H9 (cell line): ENCODE data around the gene MOG. TPM values are rescaled to one million over a fixed set of nuclear protein-coding genes. Genes with fewer than 3 reads are reported as not detected.
"Not testable (repeated sequence)": the region's sequence is repeated elsewhere in the genome, so short reads cannot be mapped to it uniquely, and the experiment has no call there.

Experiments used
- DNase-seq: peaks from one replicate; pipeline ENCODE4 v3.0.0-alpha.2; 2017
- H2AFZ ChIP-seq: one replicate; pipeline ENCODE4 v1.6.1; 2013; ENCODE audit warnings: mild to moderate bottlenecking, low read length, control low read depth, moderate library complexity
- H2AK5ac ChIP-seq: 2 replicates; pipeline ENCODE4 v1.6.1; 2013; ENCODE audit warnings: low read length, control low read depth, mixed read lengths; ENCODE audit not compliant: insufficient read length
- H2BK120ac ChIP-seq: one replicate; pipeline ENCODE4 v1.6.1; 2013; ENCODE audit warnings: low read depth, mild to moderate bottlenecking, low read length, control low read depth, inconsistent platforms; ENCODE audit not compliant: poor library complexity, severe bottlenecking
- H2BK12ac ChIP-seq: 2 replicates; pipeline ENCODE4 v1.6.1; 2013; ENCODE audit warnings: low read length, control low read depth, mixed read lengths, low read depth; ENCODE audit not compliant: insufficient read length
- H2BK15ac ChIP-seq: 2 replicates; pipeline ENCODE4 v1.6.1; 2013; ENCODE audit warnings: low read depth, low read length, control low read depth
- H2BK20ac ChIP-seq: one replicate; pipeline ENCODE4 v1.6.1; 2013; ENCODE audit warnings: low read depth, mild to moderate bottlenecking, low read length, control low read depth, inconsistent platforms; ENCODE audit not compliant: poor library complexity, severe bottlenecking
- H2BK5ac ChIP-seq: 2 replicates; pipeline ENCODE4 v1.6.1; 2013; ENCODE audit warnings: low read length, control low read depth, mixed read lengths; ENCODE audit not compliant: insufficient read length
- H3K14ac ChIP-seq: 2 replicates; pipeline ENCODE4 v1.6.1; 2013; ENCODE audit warnings: low read length, control low read depth; ENCODE audit not compliant: insufficient read depth
- H3K18ac ChIP-seq: 2 replicates; pipeline ENCODE4 v1.6.1; 2013; ENCODE audit warnings: low read depth, mild to moderate bottlenecking, mixed read lengths, low read length, control low read depth; ENCODE audit not compliant: insufficient read length
- H3K23ac ChIP-seq: 2 replicates; pipeline ENCODE4 v1.6.1; 2013; ENCODE audit warnings: low read length, control low read depth, mixed read lengths, low read depth; ENCODE audit not compliant: insufficient read length
- H3K23me2 ChIP-seq: 2 replicates; pipeline ENCODE4 v1.6.1; 2013; ENCODE audit warnings: low read depth, mild to moderate bottlenecking, mixed read lengths, low read length, control low read depth; ENCODE audit not compliant: insufficient read length, poor library complexity, severe bottlenecking
- H3K27ac ChIP-seq: 2 replicates; pipeline ENCODE4 v1.5.1; 2013; ENCODE audit warnings: low read length, control low read depth, mixed read lengths, low read depth; ENCODE audit not compliant: insufficient read length
- H3K27me3 ChIP-seq: 2 replicates; pipeline ENCODE4 v1.6.1; 2013; ENCODE audit warnings: low read length, control low read depth, inconsistent platforms; ENCODE audit not compliant: insufficient read depth
- H3K4ac ChIP-seq: 2 replicates; pipeline ENCODE4 v1.6.1; 2013; ENCODE audit warnings: low read depth, mild to moderate bottlenecking, control low read depth, inconsistent platforms, low read length, moderate library complexity
- H3K4me1 ChIP-seq: 2 replicates; pipeline ENCODE4 v1.6.1; 2013; ENCODE audit warnings: low read length, control low read depth, inconsistent platforms; ENCODE audit not compliant: insufficient read depth
- H3K4me2 ChIP-seq: 2 replicates; pipeline ENCODE4 v1.6.1; 2013; ENCODE audit warnings: low read length, control low read depth, mixed read lengths; ENCODE audit not compliant: insufficient read length, insufficient read depth
- H3K56ac ChIP-seq: 2 replicates; pipeline ENCODE4 v1.6.1; 2013; ENCODE audit warnings: low read depth, mild to moderate bottlenecking, mixed read lengths, low read length, control low read depth; ENCODE audit not compliant: insufficient read length
- H3K79me1 ChIP-seq: 2 replicates; pipeline ENCODE4 v1.6.1; 2013; ENCODE audit warnings: low read depth, mild to moderate bottlenecking, moderate library complexity, low read length, control low read depth, inconsistent platforms; ENCODE audit not compliant: insufficient read depth, poor library complexity, severe bottlenecking
- H3K79me2 ChIP-seq: 2 replicates; pipeline ENCODE4 v1.6.1; 2013; ENCODE audit warnings: low read length, control low read depth, inconsistent platforms; ENCODE audit not compliant: insufficient read depth
- H3K9ac ChIP-seq: 2 replicates; pipeline ENCODE4 v1.6.1; 2013; ENCODE audit warnings: low read length, control low read depth, mixed read lengths; ENCODE audit not compliant: insufficient read length; ENCODE audit errors: extremely low read depth
- H3K9me3 ChIP-seq: one replicate; pipeline ENCODE4 v1.6.1; 2013; ENCODE audit warnings: low read depth, low read length, inconsistent platforms; ENCODE audit not compliant: control insufficient read depth
- H3T11ph ChIP-seq: one replicate; pipeline ENCODE4 v1.6.1; 2013; ENCODE audit warnings: mild to moderate bottlenecking, low read length, control low read depth, inconsistent platforms
- H4K20me1 ChIP-seq: one replicate; pipeline ENCODE4 v1.6.1; 2013; ENCODE audit not compliant: control insufficient read depth, insufficient read length, insufficient read depth
- H4K5ac ChIP-seq: 2 replicates; pipeline ENCODE4 v1.6.1; 2013; ENCODE audit warnings: low read depth, mild to moderate bottlenecking, mixed read lengths, low read length, control low read depth; ENCODE audit not compliant: insufficient read length
- H4K8ac ChIP-seq: replicated peaks from 2 replicates; pipeline ENCODE4 v1.6.1; 2013; ENCODE audit warnings: low read length, control low read depth, mixed read lengths, low read depth; ENCODE audit not compliant: insufficient read length
- H4K91ac ChIP-seq: 2 replicates; pipeline ENCODE4 v1.6.1; 2013; ENCODE audit warnings: low read depth, mild to moderate bottlenecking, moderate library complexity, mixed read lengths, low read length, control low read depth; ENCODE audit not compliant: insufficient read length
- H3K27ac Mint-ChIP-seq, 3 experiments: 2 replicates in 2 of 3; 3 replicates in 1 of 3; pipeline ENCODE4 v1.8.0; 2020 to 2021; ENCODE audit warnings: mixed read lengths in 3 of 3, mild to moderate bottlenecking in 1 of 3, moderate library complexity in 1 of 3
- H3K27me3 Mint-ChIP-seq: 2 replicates; pipeline ENCODE4 v1.8.0; 2021; ENCODE audit warnings: low read depth, mild to moderate bottlenecking, moderate library complexity, mixed read lengths
- H3K36me3 Mint-ChIP-seq, 3 experiments: 2 replicates in 2 of 3; 3 replicates in 1 of 3; pipeline ENCODE4 v1.8.0; 2020 to 2021; ENCODE audit warnings: low read depth in 3 of 3, mixed read lengths in 3 of 3; ENCODE audit not compliant: insufficient read depth in 1 of 3
- H3K4me1 Mint-ChIP-seq, 2 experiments: 2 replicates each; pipeline ENCODE4 v1.8.0; 2020; ENCODE audit warnings: mixed read lengths in 2 of 2
- H3K4me3 Mint-ChIP-seq, 2 experiments: 2 replicates in 1 of 2; 3 replicates in 1 of 2; pipeline ENCODE4 v1.8.0; 2020 to 2021; ENCODE audit warnings: mild to moderate bottlenecking in 2 of 2, mixed read lengths in 2 of 2, moderate library complexity in 1 of 2
- H3K9me3 Mint-ChIP-seq, 2 experiments: 2 replicates in 1 of 2; 3 replicates in 1 of 2; pipeline ENCODE4 v1.8.0; 2020; ENCODE audit warnings: mild to moderate bottlenecking in 2 of 2, mixed read lengths in 2 of 2, moderate library complexity in 1 of 2
- WGBS: extraction: QIAGEN DNeasy Blood & Tissue Kit; methylation state at CpG from one replicate; pipeline ENCODE4 v1.1.7; 2013; ENCODE audit warnings: missing lambda C conversion rate, low lambda C conversion rate, mixed read lengths; ENCODE audit not compliant: insufficient read length; ENCODE audit errors: extremely low coverage; 5-methylcytosine and 5-hydroxymethylcytosine counted together
- total RNA-seq: library from RNA; stranded (reverse); gene quantifications from 2 replicates; pipeline ENCODE4 v1.2.1, GENCODE V29; 2021
- TF ChIP-seq, protein P1 (sequence below): fragments of 200-600 bp; sonication (generic); conservative IDR thresholded peaks from 3 replicates; pipeline ENCODE4 v1.8.0; 2021; ENCODE audit warnings: antibody characterized with exemption, mild to moderate bottlenecking

The MOG gene
- total RNA-seq, 1 experiment from 2014 or later = 0.55 TPM

DNA sequence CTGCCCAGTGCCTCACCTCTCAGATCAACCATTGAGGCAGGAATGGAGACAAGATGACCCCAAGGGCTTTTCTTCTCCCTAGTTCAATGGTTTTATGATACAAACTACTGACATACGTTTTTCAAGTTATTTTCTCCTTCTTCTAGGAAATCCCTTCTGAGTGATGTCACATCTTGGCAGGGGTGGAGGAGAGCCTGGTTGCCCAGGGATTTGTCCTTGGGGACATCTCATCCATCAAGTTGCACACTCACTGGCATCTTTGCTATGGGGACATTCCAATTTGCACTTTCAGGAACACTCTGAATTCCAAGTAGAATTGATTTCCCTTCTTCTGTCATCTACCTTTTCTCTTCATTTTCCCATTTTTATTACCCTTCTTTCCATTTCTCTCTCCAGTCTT, 14.1 kb downstream of the MOG start:
- Histone ChIP-seq H2BK120ac (no peak overlapping the region), H2AK5ac (no peak overlapping the region), H4K5ac (no peak overlapping the region), H2AFZ (no peak overlapping the region), H3K4me2 (no peak overlapping the region), H3K9me3 (no peaks in the 10 kb centered on the region), H3K9ac (no peak overlapping the region), H3K18ac (no peak overlapping the region), H2BK12ac (no peak overlapping the region), H4K8ac (no peak overlapping the region), H4K20me1 (no peaks in the 10 kb centered on the region), H3K14ac (no peak overlapping the region), H3K23ac (no peak overlapping the region), H3K23me2 (no peaks in the 10 kb centered on the region), H2BK5ac (no peak overlapping the region), H3K4me1 (peaks cover 18% of the 10 kb centered on the region; the same call in 1 of the 2 replicates), H3T11ph (no peak overlapping the region), H3K27ac (no peak overlapping the region), H3K79me1 (no peaks in the 10 kb centered on the region), H2BK15ac (no peak overlapping the region), H4K91ac (no peak overlapping the region), H3K27me3 (no peaks in the 10 kb centered on the region), H3K79me2 (no peaks in the 10 kb centered on the region), H2BK20ac (no peak overlapping the region), H3K4ac (no peak overlapping the region), H3K56ac (no peak overlapping the region)
- no peak for DNase-seq
- WGBS = no CpG with 5 or more reads among the region's 1 CpG
- H3K36me3 Mint-ChIP-seq = peaks cover 0 to 3% (median 2%) of the 10 kb centered on the region in 3 experiments; a peak in 3 of 7 replicates
- H3K4me1 Mint-ChIP-seq = peaks cover 35 to 37% of the 10 kb centered on the region in 2 experiments
- H3K9me3 Mint-ChIP-seq = peaks cover 0 to 1% of the 10 kb centered on the region in 2 experiments; a peak in 2 of 5 replicates
- peak overlapping the region in 1 of 3 experiments; percentile 12; a peak in 1 of 7 replicates for H3K27ac Mint-ChIP-seq
- H3K27me3 Mint-ChIP-seq = peaks cover 2% of the 10 kb centered on the region; the same call in 1 of the 2 replicates
- no peak overlapping the region for H3K4me3 Mint-ChIP-seq
- TF ChIP-seq, protein P1, sequence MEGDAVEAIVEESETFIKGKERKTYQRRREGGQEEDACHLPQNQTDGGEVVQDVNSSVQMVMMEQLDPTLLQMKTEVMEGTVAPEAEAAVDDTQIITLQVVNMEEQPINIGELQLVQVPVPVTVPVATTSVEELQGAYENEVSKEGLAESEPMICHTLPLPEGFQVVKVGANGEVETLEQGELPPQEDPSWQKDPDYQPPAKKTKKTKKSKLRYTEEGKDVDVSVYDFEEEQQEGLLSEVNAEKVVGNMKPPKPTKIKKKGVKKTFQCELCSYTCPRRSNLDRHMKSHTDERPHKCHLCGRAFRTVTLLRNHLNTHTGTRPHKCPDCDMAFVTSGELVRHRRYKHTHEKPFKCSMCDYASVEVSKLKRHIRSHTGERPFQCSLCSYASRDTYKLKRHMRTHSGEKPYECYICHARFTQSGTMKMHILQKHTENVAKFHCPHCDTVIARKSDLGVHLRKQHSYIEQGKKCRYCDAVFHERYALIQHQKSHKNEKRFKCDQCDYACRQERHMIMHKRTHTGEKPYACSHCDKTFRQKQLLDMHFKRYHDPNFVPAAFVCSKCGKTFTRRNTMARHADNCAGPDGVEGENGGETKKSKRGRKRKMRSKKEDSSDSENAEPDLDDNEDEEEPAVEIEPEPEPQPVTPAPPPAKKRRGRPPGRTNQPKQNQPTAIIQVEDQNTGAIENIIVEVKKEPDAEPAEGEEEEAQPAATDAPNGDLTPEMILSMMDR = no peak

DNA sequence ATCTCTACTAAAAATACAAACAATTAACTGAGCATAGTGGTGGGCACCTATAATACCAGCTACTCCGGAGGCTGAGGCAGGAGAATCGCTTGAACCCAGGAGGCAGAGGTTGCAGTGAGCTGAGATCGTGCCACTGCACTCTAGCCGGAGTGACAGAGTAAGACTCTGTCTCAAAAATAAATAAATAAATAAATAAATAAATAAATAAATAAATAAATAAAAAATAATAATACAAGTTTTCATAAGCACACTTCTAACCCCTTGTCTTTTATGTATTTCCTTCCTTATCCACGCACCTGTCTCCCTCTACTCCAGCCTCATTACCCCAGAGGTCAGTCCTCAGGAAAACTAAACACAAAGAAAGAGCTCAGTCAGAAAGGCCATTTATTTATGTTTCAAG, 15.2 kb downstream of the MOG start:
- not testable (repeated sequence) for H3K56ac ChIP-seq, H2BK20ac ChIP-seq, H3K27me3 ChIP-seq, H2AFZ ChIP-seq, H3K4me1 ChIP-seq, H2BK15ac ChIP-seq, H2BK120ac ChIP-seq, H3K79me1 ChIP-seq, H2BK5ac ChIP-seq, H3K4me3 Mint-ChIP-seq, H4K91ac ChIP-seq, H3K18ac ChIP-seq, H3K27me3 Mint-ChIP-seq, H3K9me3 ChIP-seq, H4K8ac ChIP-seq, DNase-seq, H3K36me3 Mint-ChIP-seq, H3K9me3 Mint-ChIP-seq, H3K79me2 ChIP-seq, H2BK12ac ChIP-seq, H3K4ac ChIP-seq, H3K27ac ChIP-seq, H3K9ac ChIP-seq, H3K27ac Mint-ChIP-seq, H3K23ac ChIP-seq, H3T11ph ChIP-seq, H2AK5ac ChIP-seq, H3K23me2 ChIP-seq, H4K20me1 ChIP-seq, H4K5ac ChIP-seq, H3K14ac ChIP-seq, H3K4me2 ChIP-seq
- peaks cover 32 to 34% of the 10 kb centered on the region in 2 experiments for H3K4me1 Mint-ChIP-seq
- no CpG with 5 or more reads among the region's 5 CpGs for WGBS
